H1 (cell line): ENCODE results near the gene WFDC5. TPM values are rescaled to one million over a fixed set of nuclear protein-coding genes. Genes with fewer than 3 reads are reported as not detected.

Experiments
- CTCF ChIA-PET: fragments of 300-600 bp; sonication (Branson Sonifier 250); formaldehyde crosslinking; loops from one replicate; lab custom pipeline; 2021; ENCODE audit not compliant: partially characterized antibody; lab: Charles Lee
- POLR2A ChIA-PET: fragments of 300-600 bp; sonication (Branson Sonifier 250); formaldehyde crosslinking; loops from one replicate; lab custom pipeline; 2021; ENCODE audit warnings: inconsistent platforms; ENCODE audit not compliant: partially characterized antibody; lab: Charles Lee
- DNase-seq, 2 experiments: peaks; one replicate each; pipeline versions ENCODE4 v3.0.0 to v3.0.0-alpha.2; 2010 to 2022; ENCODE audit warnings: low spot score in 2 of 2, low read depth in 1 of 2, mixed read lengths in 1 of 2
- FAIRE-seq: peaks from 2 replicates; lab custom pipeline; 2011; peaks lifted over from hg19 to GRCh38; lab: Jason Lieb, UNC
- H2AFZ ChIP-seq: 2 replicates; pipeline ENCODE4 v1.8.1; 2012; ENCODE audit warnings: low read length, inconsistent platforms
- H2AK5ac ChIP-seq: 2 replicates; pipeline ENCODE4 v1.6.1; 2013; ENCODE audit warnings: low read depth, low read length
- H2BK120ac ChIP-seq: replicated peaks from 2 replicates; pipeline ENCODE3; 2013; ENCODE audit warnings: low read depth, low read length, inconsistent platforms
- H2BK12ac ChIP-seq: 2 replicates; pipeline ENCODE4 v1.6.1; 2013; ENCODE audit warnings: low read depth, low read length
- H2BK15ac ChIP-seq: 2 replicates; pipeline ENCODE4 v1.6.1; 2013; ENCODE audit warnings: low read length
- H2BK20ac ChIP-seq: 2 replicates; pipeline ENCODE4 v1.6.1; 2013; ENCODE audit warnings: low read length
- H2BK5ac ChIP-seq: 2 replicates; pipeline ENCODE4 v1.6.1; 2013; ENCODE audit warnings: low read depth, low read length
- H3K14ac ChIP-seq: 2 replicates; pipeline ENCODE4 v1.6.1; 2013; ENCODE audit warnings: inconsistent platforms; ENCODE audit not compliant: insufficient read length
- H3K18ac ChIP-seq: 2 replicates; pipeline ENCODE4 v1.6.1; 2013; ENCODE audit warnings: low read length; ENCODE audit errors: extremely low read depth
- H3K23ac ChIP-seq: 2 replicates; pipeline ENCODE4 v1.6.1; 2013; ENCODE audit warnings: inconsistent platforms; ENCODE audit not compliant: insufficient read length
- H3K23me2 ChIP-seq: 2 replicates; pipeline ENCODE4 v1.6.1; 2013; ENCODE audit warnings: low read depth, low read length
- H3K27ac ChIP-seq: 2 replicates; pipeline ENCODE4 v1.6.1; 2011; ENCODE audit warnings: low read depth, low read length, inconsistent platforms
- H3K27me3 ChIP-seq, 4 experiments: replicated peaks in 1 of 4; 1 replicate in 1 of 4; 2 replicates in 3 of 4; pipeline versions ENCODE4 v1.6.1 to v1.8.1; 2011 to 2013; ENCODE audit warnings: low read length in 3 of 4, mild to moderate bottlenecking in 3 of 4, inconsistent platforms in 2 of 4, mixed read lengths in 2 of 4, moderate library complexity in 1 of 4; ENCODE audit not compliant: control insufficient read depth in 3 of 4, insufficient read depth in 3 of 4; ENCODE audit errors: extremely low read depth in 1 of 4
- H3K36me3 ChIP-seq, 4 experiments: 2 replicates each; pipeline versions ENCODE4 v1.6.1 to v1.8.1; 2011 to 2013; ENCODE audit warnings: mild to moderate bottlenecking in 4 of 4, low read length in 3 of 4, moderate library complexity in 2 of 4, control low read depth in 1 of 4, inconsistent platforms in 1 of 4; ENCODE audit not compliant: insufficient read depth in 4 of 4, control insufficient read depth in 2 of 4
- H3K4ac ChIP-seq: replicated peaks from 2 replicates; pipeline ENCODE3; 2013; ENCODE audit warnings: low read length, low read depth, mixed read lengths, inconsistent platforms; ENCODE audit not compliant: insufficient read length
- H3K4me1 ChIP-seq, 4 experiments: replicated peaks in 1 of 4; 1 replicate in 1 of 4; 2 replicates in 3 of 4; pipeline versions ENCODE4 v1.6.1 to v1.8.1; 2011 to 2013; ENCODE audit warnings: low read length in 3 of 4, inconsistent platforms in 2 of 4, mixed read lengths in 1 of 4; ENCODE audit not compliant: insufficient read depth in 4 of 4, control insufficient read depth in 3 of 4
- H3K4me2 ChIP-seq, 2 experiments: 2 replicates each; pipeline versions ENCODE4 v1.6.1 to v1.8.1; 2011 to 2013; ENCODE audit warnings: low read depth in 2 of 2, low read length in 2 of 2, control low read depth in 1 of 2, inconsistent platforms in 1 of 2, mild to moderate bottlenecking in 1 of 2; ENCODE audit not compliant: insufficient read depth in 1 of 2
- H3K4me3 ChIP-seq, 4 experiments: fragments of 200-600, 300-600 bp in 1 of 4; sonication (generic), shearing (Covaris generic), sonication (Bioruptor Twin) in 1 of 4; 2 replicates each; pipeline versions ENCODE4 v1.5.1 to v1.8.1; 2011 to 2016; ENCODE audit warnings: low read length in 4 of 4, low read depth in 3 of 4, control low read depth in 2 of 4, inconsistent platforms in 2 of 4, mild to moderate bottlenecking in 2 of 4, mixed read lengths in 1 of 4, moderate library complexity in 1 of 4; ENCODE audit not compliant: insufficient read depth in 2 of 4; ENCODE audit errors: extremely low read depth in 1 of 4
- H3K56ac ChIP-seq: replicated peaks from 2 replicates; pipeline ENCODE3; 2013; ENCODE audit warnings: low read depth, mild to moderate bottlenecking, mixed read lengths, low read length, inconsistent platforms; ENCODE audit not compliant: insufficient read length
- H3K79me1 ChIP-seq: 2 replicates; pipeline ENCODE4 v1.6.1; 2013; ENCODE audit warnings: low read depth, low read length, control low read depth
- H3K79me2 ChIP-seq, 2 experiments: 2 replicates each; pipeline versions ENCODE4 v1.6.1 to v1.8.1; 2012 to 2013; ENCODE audit warnings: low read length in 2 of 2, mild to moderate bottlenecking in 2 of 2, inconsistent platforms in 1 of 2; ENCODE audit not compliant: insufficient read depth in 2 of 2, control insufficient read depth in 1 of 2
- H3K9ac ChIP-seq, 4 experiments: replicated peaks in 1 of 4; 1 replicate in 1 of 4; 2 replicates in 3 of 4; pipeline versions ENCODE4 v1.6.1 to v1.8.1; 2011 to 2013; ENCODE audit warnings: low read depth in 3 of 4, low read length in 3 of 4, control low read depth in 2 of 4, mild to moderate bottlenecking in 2 of 4, moderate library complexity in 2 of 4, inconsistent platforms in 1 of 4; ENCODE audit errors: extremely low read depth in 1 of 4
- H3K9me3 ChIP-seq, 2 experiments: 2 replicates each; pipeline versions ENCODE4 v1.6.1 to v1.8.1; 2012 to 2013; ENCODE audit warnings: mild to moderate bottlenecking in 2 of 2, moderate library complexity in 2 of 2, control low read depth in 1 of 2, inconsistent platforms in 1 of 2, low read depth in 1 of 2, low read length in 1 of 2, mixed read lengths in 1 of 2; ENCODE audit not compliant: insufficient read depth in 2 of 2
- H4K20me1 ChIP-seq, 2 experiments: replicated peaks in 1 of 2; 2 replicates each; pipeline versions ENCODE3 to v1.8.1; 2011 to 2013; ENCODE audit warnings: inconsistent platforms in 2 of 2, low read length in 2 of 2, mild to moderate bottlenecking in 1 of 2; ENCODE audit not compliant: insufficient read depth in 2 of 2, control insufficient read depth in 1 of 2
- H4K5ac ChIP-seq: 2 replicates; pipeline ENCODE4 v1.6.1; 2013; ENCODE audit warnings: low read length, low read depth, mixed read lengths, inconsistent platforms; ENCODE audit not compliant: insufficient read length
- H4K8ac ChIP-seq: 2 replicates; pipeline ENCODE4 v1.8.0; 2013; ENCODE audit warnings: mild to moderate bottlenecking, moderate library complexity, low read length, inconsistent platforms; ENCODE audit not compliant: insufficient read depth; ENCODE audit errors: extremely low read depth
- H4K91ac ChIP-seq: replicated peaks from 2 replicates; pipeline ENCODE3; 2013; ENCODE audit warnings: low read length, mixed read lengths, inconsistent platforms; ENCODE audit not compliant: insufficient read length
- GABPA ChIP-seq: IDR thresholded peaks from 2 replicates; pipeline ENCODE4 v1.6.1; 2011; ENCODE audit warnings: mild to moderate bottlenecking, low read length, moderate library complexity, borderline replicate concordance; ENCODE audit not compliant: insufficient read depth
- WGBS, 2 experiments: shearing (Covaris generic) in 1 of 2; methylation state at CpG; one replicate each; pipeline versions ENCODE4 v1.1.6 to v1.1.7; 2013 to 2015; ENCODE audit warnings: low lambda C conversion rate in 2 of 2, mixed read lengths in 2 of 2, inconsistent platforms in 1 of 2, low coverage in 1 of 2, missing lambda C conversion rate in 1 of 2; ENCODE audit not compliant: insufficient replicate concordance in 2 of 2, insufficient coverage in 1 of 2, insufficient read length in 1 of 2; ENCODE audit errors: extremely low coverage in 1 of 2, missing lambda C conversion rate in 1 of 2; 5-methylcytosine and 5-hydroxymethylcytosine counted together
- polyA plus RNA-seq, 7 experiments: library from polyadenylated mRNA; depleted of rRNA in 3 of 7; stranded (reverse) in 5 of 7; unstranded in 2 of 7; fragments of >200 nt in 5 of 7; fragments of 200-250 nt in 2 of 7; gene quantifications; 1 replicate in 5 of 7; 2 replicates in 1 of 7; 4 replicates in 1 of 7; pipeline versions ENCODE4 v1.2.1 to v1.2.3, GENCODE V29; 2011 to 2013; ENCODE audit warnings: missing spikeins in 2 of 7, mixed read lengths in 2 of 7
- total RNA-seq: library from RNA; stranded (reverse); fragmentation: NEBNext Ultra II Directional; extraction: Animal tissue kit (Norgen Biotek cat#: 25700); gene quantifications from 2 replicates; pipeline ENCODE4 v1.2.1, GENCODE V29; 2021
- TF ChIP-seq, protein P1 (sequence below), 3 experiments: IDR thresholded peaks; 1 replicate in 2 of 3; 2 replicates in 1 of 3; pipeline versions ENCODE4 v1.5.1 to v1.6.1; 2011; ENCODE audit warnings: low read length in 3 of 3, mild to moderate bottlenecking in 3 of 3, inconsistent platforms in 2 of 3, low read depth in 1 of 3, moderate library complexity in 1 of 3; ENCODE audit not compliant: insufficient read depth in 1 of 3; ENCODE audit errors: control extremely low read depth in 1 of 3

WFDC5 gene
- total and polyA plus RNA-seq, 2 of the 8 experiments (the other 6 are each of a cell fraction or from before 2014, with no cell fraction given): not detected

GRCh38 chr20:45080867-45081624, 33.9 kb downstream of the WFDC5 start:
- H3K27ac ChIP-seq: no peak overlapping the region
- no peak overlapping the region for H2AFZ ChIP-seq
- TF ChIP-seq GABPA: no peak
- TF ChIP-seq, protein P1, sequence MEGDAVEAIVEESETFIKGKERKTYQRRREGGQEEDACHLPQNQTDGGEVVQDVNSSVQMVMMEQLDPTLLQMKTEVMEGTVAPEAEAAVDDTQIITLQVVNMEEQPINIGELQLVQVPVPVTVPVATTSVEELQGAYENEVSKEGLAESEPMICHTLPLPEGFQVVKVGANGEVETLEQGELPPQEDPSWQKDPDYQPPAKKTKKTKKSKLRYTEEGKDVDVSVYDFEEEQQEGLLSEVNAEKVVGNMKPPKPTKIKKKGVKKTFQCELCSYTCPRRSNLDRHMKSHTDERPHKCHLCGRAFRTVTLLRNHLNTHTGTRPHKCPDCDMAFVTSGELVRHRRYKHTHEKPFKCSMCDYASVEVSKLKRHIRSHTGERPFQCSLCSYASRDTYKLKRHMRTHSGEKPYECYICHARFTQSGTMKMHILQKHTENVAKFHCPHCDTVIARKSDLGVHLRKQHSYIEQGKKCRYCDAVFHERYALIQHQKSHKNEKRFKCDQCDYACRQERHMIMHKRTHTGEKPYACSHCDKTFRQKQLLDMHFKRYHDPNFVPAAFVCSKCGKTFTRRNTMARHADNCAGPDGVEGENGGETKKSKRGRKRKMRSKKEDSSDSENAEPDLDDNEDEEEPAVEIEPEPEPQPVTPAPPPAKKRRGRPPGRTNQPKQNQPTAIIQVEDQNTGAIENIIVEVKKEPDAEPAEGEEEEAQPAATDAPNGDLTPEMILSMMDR (IDR thresholded peaks at IDR 0.05; ENCODE audit: control extremely low read depth in 1 of 3, insufficient read depth in 1 of 3, low read depth in 1 of 3, low read length in 3 of 3): peak in 1 of 3 experiments; percentile 3; a peak in 1 of 4 replicates
- no peak overlapping the region for H4K8ac ChIP-seq
- H3K9me3 ChIP-seq: peaks cover 3 to 9% of the 10 kb centered on the region in 2 experiments; a peak in 3 of 4 replicates
- no peak overlapping the region for H3K18ac ChIP-seq
- no peak overlapping the region for H2BK12ac ChIP-seq
- no peak overlapping the region for H2BK20ac ChIP-seq
- peaks cover 0 to 8% (median 2%) of the 10 kb centered on the region in 4 experiments; a peak in 2 of 7 replicates for H3K4me1 ChIP-seq
- ChIA-PET POLR2A (no interaction called here), CTCF (no interaction called here)
- peaks cover 0 to 34% (median 5%) of the 10 kb centered on the region in 4 experiments; a peak in 4 of 8 replicates for H3K36me3 ChIP-seq
- no peak overlapping the region for H4K91ac ChIP-seq
- no peak overlapping the region for H4K5ac ChIP-seq
- H3K23ac ChIP-seq: no peak overlapping the region
- WGBS, 2 experiments: 89% methylated on average over 5 of the region's 5 CpGs; no CpG with 5 or more reads in 1 of the 2 experiments
- H2BK120ac ChIP-seq: no peak overlapping the region
- DNase-seq (no peak), FAIRE-seq (no peak)
- no peak overlapping the region for H2AK5ac ChIP-seq
- H3K14ac ChIP-seq: no peak overlapping the region
- H3K79me1 ChIP-seq: no peaks in the 10 kb centered on the region
- no peak overlapping the region for H2BK5ac ChIP-seq
- no peak overlapping the region for H3K4ac ChIP-seq
- no peaks in the 10 kb centered on the region for H3K23me2 ChIP-seq
- H3K4me2 ChIP-seq: no peak overlapping the region
- H4K20me1 ChIP-seq: no peaks in the 10 kb centered on the region
- no peaks in the 10 kb centered on the region for H3K79me2 ChIP-seq
- H3K27me3 ChIP-seq: no peaks in the 10 kb centered on the region
- H3K9ac ChIP-seq: no peak overlapping the region
- H3K56ac ChIP-seq: no peak overlapping the region
- H3K4me3 ChIP-seq: no peak overlapping the region
- no peak overlapping the region for H2BK15ac ChIP-seq
